NCI-H82 (cell line): ENCODE data around the gene MYBBP1A.

Experiments
- DNase-seq: peaks from one replicate; lab custom pipeline; 2025; lab: John Stamatoyannopoulos, UW

MYBBP1A gene

GRCh38 chr17:4501295-4501949 lies 53.8 kb downstream of the MYBBP1A start:
- no peak for DNase-seq

DNA sequence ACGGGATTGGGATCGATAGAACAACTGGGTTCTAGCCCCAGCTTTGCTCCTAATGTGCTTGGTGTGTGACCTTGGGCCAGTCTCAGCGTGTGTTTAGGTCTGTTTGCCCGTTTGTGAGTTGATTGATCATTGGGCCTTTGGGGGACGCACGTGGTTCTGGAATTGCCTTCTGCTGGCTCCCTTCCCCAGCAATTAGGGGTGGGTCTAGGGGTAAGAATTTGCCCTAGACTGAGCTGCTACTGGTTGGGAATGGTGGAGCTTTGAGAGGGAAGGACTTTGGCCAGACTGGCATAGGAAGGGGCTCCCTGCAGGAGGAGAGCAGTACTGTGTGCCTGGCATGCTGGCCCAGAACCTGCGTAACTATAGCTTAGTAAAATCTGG lies 55.0 kb downstream of the MYBBP1A start:
- no peak for DNase-seq

DNA sequence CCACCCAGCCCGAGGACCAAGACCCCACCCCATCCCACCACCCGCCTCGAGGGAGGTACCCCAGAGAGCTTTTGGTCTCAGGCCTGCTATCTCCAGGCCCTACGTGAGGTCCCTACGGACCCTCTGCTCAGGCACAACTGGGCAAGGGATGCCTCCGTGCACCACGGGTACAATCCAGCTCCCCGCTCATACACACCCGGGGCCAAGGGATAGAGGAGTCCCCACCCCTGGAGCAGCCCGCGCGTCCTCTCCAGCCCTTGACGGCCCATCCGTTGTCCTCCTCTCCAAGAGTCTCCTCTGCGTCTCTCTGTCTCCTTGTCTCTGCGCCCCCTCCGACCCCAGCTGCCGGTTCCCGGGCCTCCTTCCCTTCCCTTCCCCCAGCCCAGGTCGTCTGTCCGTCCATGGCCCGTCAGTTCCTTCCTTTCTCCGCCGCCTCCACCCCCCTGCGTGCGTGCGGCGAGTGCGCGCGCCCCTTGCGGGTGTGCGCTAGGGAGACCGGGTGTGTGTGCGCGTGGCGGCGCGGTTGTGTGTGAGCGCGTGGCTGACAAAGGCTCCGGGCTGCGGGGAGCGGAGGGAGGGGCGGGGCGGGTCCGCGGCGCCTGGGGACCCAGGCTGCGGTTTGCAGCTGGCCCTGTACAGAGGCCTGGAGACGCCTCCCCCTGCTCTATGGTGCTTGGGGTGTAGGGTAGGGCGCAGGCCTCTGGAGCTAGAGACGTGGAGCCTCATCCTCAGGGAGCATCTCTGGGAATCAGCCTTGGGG lies 55.6 kb downstream of the MYBBP1A start:
- DNase-seq, result peak; percentile 57

DNA sequence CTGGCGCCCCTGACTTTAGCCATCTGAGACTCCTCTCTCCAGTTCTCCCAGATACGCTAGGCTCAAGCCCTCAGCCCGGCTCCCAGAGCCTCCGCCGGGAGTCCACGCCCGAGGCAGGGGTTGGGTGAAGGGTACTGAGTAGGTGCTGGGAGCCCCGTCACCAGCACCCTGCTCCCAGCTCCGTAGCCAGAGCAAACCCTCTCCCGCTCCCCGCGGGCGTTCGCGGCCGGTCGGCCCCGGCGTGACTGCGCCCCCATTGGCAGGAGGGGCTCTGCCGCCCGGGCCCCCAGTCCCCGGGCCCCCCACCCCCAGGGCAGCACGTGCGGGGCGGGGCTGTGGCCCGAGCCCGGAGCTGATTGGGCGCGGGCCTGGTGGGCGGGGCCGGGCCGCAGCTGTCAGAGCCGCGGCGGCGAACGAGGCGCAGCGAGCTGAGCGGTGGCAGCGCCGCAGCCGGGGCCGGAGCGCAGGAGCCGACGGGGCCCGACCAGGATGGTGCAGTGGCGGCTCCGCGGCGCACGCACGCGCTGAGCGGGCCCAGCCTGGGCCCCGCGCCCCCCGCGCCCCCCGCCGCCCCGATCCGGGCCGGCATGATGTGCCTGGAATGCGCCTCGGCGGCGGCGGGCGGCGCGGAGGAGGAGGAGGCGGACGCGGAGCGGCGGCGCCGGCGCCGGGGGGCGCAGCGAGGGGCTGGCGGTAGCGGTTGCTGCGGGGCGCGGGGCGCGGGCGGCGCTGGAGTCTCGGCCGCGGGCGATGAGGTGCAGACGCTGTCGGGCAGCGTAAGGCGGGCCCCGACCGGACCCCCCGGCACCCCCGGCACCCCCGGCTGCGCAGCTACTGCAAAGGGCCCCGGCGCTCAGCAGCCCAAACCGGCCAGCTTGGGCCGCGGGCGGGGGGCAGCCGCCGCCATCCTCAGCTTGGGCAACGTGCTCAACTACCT lies 56.5 kb downstream of the MYBBP1A start, which contains the start of gene SPNS2:
Gene SPNS2, plus strand, starts transcription at position 421 of the 937 bp plus-strand sequence. Its CDS starts 167 bp downstream, at position 588.
- peak; percentile 86 for DNase-seq

- peak; percentile 58 for DNase-seq
Observed at GRCh38 chr17:4497101-4497824, 57.9 kb downstream of the MYBBP1A start.

DNA sequence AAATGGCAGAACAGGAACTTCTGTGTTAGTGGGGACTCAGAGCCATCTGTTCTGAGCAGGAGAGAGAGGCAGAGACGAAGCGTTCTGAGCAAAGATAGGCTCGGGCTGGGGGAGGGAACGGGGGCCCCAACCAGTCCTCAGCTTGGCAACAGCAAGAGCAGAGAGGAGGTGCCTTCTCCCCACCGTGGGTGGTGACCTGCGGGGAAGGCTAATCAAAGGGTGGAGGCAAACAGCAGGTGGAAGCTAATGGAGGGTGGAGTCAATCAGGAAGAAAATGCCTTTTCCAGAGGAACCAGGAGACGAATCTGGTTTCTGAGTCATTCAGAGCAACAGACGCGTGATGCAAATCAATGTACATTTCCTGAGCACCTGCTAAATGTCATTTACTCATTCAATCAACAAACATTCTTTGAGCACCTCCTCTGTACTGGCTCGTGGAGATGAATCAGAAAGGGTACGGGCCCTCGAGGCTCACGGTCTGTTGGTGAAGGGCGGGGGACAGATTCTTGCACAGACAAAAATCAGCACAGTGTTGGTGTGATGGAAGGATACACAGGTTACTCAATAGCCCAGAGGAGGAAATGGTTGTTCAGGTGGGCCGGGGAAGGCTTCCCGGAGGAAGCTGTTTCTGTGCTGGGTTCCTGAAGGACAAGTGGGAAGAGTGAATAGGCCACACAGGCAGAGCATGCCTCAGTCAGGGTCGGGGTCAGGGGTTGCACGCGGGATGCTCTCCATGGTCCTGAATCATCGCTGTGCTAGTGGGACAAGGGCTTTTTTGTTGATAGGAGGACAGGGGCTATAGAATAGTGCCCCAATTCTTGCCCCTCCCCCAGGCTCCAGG lies 62.2 kb downstream of the MYBBP1A start:
- no peak for DNase-seq

GRCh38 chr17:4490637-4491061 lies 64.5 kb downstream of the MYBBP1A start:
- peak; percentile 76 for DNase-seq

DNA sequence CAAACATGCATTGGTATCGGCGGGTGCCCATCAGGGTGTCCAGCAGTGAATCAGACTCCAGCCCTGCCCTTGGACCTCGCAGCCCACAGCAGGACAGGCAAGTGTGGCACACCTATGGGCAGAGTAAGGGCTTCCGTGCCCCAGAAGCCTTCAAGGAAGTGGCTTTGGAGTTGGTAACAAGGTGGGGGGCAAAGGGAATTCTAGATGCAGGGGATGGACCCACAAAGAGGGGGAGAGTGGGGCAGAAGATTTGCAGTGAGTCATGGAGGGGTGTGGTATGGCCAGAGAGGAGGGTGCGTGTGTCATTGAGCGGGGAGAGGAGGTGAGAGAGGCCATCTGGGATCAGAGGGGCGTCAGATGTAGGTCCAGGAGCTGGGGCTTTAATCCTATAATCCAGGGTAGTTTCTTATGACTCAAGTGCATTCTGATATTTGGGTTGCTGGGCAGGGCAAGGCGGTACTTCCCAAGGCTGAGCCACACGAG lies 65.0 kb downstream of the MYBBP1A start:
- peak; percentile 96 for DNase-seq

- no peak for DNase-seq
Observed at GRCh38 chr17:4488989-4489595, 66.1 kb downstream of the MYBBP1A start.
